Measurements from ENCODE around the gene SNX13.
"Not testable (repeated sequence)": the region's sequence is repeated elsewhere in the genome, so short reads cannot be mapped to it uniquely, and the experiment has no call there.

SNX13 gene

GRCh38 chr7:17913250-17913649, 27.0 kb downstream of the SNX13 start:
- peak; percentile 38 for DNase-seq (ENCODE audit: low spot score)

- peak; percentile 14 for DNase-seq (ENCODE audit: low spot score)
Observed at GRCh38 chr7:17912536-17913235, 27.6 kb downstream of the SNX13 start.

- DNase-seq (ENCODE audit: low spot score): no peak
Observed at GRCh38 chr7:17912050-17912449, 28.2 kb downstream of the SNX13 start.

DNA sequence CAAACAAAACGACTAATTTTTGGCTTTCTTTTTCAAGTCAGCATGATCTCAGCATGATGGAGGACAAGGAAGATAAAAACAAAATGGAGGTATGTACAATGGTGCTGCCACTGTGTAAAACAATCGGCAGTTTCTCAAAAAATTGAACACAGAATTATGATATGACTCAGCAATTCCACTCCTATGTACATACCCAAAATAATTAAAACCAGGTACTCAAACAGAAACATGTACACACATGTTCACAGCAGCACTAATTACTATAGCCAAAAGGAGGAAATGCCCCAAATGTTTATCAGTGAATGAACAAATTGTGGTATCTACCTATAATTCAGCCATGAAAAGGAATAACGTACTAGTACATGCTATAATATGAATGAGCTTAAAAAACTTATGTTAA, 29.9 kb downstream of the SNX13 start:
- no peak for DNase-seq (ENCODE audit: low spot score)

- not testable (repeated sequence) for DNase-seq (ENCODE audit: low spot score)
Observed at GRCh38 chr7:17909310-17909709, 31.0 kb downstream of the SNX13 start.

GRCh38 chr7:17907014-17907413, 33.3 kb downstream of the SNX13 start:
- no peak for DNase-seq (ENCODE audit: low spot score)

DNA sequence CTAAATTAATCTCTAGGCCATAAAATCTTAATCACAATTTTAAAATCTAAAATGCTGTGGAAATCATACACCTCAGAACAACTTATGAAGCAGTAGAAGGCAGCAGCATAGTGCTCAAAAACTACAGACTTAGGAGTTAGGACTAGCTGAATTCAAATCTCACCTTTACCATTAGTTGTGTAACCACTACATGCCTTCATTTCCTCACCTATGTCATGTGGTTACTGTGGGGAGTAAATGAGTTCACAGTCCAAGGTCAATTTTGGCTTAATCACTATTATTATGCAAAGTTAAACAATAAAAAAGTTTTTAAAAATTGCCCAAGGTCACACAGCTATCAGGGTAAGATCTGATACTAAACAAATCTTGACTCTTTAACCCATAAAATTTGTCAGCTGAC, 37.0 kb downstream of the SNX13 start:
- no peak for DNase-seq (ENCODE audit: low spot score)

DNA sequence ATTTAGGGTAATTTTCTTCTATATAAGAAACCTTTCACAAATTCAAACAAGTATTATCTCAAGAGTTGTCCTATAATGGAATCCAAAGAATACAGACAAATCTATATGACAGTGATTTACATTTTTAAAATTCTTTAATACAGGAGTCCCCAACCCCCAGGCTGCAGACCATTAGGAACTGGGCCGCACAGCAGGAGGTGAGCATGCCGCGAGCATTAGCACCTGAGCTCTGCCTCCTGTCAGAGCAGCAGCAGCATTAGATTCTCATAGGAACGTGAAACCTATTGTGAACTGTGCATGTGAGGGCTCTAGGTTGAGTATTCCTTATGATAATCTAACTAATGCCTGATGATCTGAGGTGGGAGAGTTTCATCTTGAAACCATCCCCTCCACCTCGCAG, 37.7 kb downstream of the SNX13 start:
- DNase-seq (ENCODE audit: low spot score): no peak

GRCh38 chr7:17900464-17900863, 39.8 kb downstream of the SNX13 start:
- DNase-seq (ENCODE audit: low spot score): no peak

- DNase-seq (ENCODE audit: low spot score): no peak
Observed at GRCh38 chr7:17898111-17898510, 42.2 kb downstream of the SNX13 start.

GRCh38 chr7:17887286-17887685, 53.0 kb downstream of the SNX13 start:
- no peak for DNase-seq (ENCODE audit: low spot score)

DNA sequence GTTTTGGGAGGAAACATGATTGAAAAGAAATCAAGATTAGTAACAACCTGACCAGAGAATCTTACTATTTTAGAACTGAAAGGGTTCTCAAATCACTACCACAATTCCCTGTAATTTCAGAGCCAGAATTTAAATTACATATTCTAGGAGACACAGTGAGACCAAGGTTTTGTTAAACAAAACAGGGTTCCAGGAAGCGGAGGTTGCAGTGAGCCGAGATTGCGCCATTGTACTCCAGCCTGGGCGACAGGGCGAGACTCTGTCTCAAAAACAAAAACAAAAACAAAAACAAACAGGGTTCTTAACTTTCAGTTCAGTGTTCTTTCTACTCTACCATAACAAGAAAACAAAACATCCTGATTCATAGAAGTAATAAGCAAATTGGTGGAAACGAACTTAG, 57.6 kb downstream of the SNX13 start:
- no peak for DNase-seq (ENCODE audit: low spot score)

- DNase-seq (ENCODE audit: low spot score): no peak
Observed at GRCh38 chr7:17879075-17879661, 61.1 kb downstream of the SNX13 start.

DNA sequence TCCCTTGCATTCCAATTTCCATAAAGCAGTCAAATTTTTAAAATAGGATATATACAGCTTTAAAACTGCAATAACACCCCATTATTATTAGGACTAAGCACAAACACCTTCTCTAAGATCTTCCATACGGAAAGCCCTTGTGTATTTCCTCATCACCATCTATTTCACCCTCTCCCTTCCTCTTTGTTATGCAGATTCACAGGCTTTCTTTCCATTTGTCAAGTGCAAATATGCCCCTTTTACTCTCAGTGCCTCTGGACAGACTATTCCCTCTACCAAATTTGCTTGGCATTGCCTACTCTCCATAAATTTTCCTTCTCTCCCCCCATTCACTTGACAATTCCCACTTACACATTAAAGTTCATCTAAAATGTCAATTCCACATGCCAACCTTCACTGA, 61.7 kb downstream of the SNX13 start:
- no peak for DNase-seq (ENCODE audit: low spot score)

- no peak for DNase-seq (ENCODE audit: low spot score)
Observed at GRCh38 chr7:17871815-17872533, 68.3 kb downstream of the SNX13 start.

GRCh38 chr7:17870406-17870805, 69.9 kb downstream of the SNX13 start:
- DNase-seq (ENCODE audit: low spot score): no peak

- no peak for DNase-seq (ENCODE audit: low spot score)
Observed at GRCh38 chr7:17863809-17864143, 76.5 kb downstream of the SNX13 start.

GRCh38 chr7:17863095-17863808, 77.0 kb downstream of the SNX13 start:
- DNase-seq (ENCODE audit: low spot score): no peak

DNA sequence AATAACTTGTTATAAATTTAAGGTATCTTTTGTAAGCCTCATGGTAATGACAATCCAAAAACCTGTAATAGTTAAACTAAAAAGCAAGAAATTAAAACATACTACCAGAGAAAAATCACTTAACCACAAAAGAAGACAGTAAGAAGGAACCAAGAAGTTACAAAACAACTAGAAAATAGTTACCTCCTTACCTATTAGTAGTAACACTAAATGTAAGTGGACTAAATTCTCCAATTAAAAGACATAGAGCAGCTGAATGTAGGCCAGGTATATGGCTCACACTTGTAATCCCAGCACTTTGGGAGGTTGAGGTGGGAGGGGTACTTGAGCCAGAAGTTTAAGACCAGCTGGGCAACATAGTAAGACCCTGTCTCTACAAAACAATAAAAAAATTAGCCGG, 84.0 kb downstream of the SNX13 start:
- DNase-seq (ENCODE audit: low spot score): no peak

DNA sequence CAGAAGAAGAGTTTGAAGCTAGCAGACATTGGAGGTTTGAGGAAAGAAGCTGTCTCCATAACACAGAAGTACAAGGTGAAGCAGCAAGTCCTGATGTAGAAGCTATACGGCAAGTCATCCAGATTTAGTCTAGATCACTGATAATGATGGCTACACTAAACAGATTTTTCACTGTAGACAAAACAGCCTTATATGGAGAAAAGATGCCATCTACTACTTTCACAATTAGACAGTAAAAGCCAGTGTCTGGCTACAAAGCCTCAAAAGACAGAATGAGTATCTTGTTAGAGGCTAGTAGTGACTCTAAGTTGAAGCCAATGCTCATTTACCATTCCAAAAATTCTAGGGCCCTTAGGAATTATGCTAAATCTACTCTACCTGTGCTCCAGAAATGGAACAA, 85.1 kb downstream of the SNX13 start:
- DNase-seq (ENCODE audit: low spot score): no peak

DNA sequence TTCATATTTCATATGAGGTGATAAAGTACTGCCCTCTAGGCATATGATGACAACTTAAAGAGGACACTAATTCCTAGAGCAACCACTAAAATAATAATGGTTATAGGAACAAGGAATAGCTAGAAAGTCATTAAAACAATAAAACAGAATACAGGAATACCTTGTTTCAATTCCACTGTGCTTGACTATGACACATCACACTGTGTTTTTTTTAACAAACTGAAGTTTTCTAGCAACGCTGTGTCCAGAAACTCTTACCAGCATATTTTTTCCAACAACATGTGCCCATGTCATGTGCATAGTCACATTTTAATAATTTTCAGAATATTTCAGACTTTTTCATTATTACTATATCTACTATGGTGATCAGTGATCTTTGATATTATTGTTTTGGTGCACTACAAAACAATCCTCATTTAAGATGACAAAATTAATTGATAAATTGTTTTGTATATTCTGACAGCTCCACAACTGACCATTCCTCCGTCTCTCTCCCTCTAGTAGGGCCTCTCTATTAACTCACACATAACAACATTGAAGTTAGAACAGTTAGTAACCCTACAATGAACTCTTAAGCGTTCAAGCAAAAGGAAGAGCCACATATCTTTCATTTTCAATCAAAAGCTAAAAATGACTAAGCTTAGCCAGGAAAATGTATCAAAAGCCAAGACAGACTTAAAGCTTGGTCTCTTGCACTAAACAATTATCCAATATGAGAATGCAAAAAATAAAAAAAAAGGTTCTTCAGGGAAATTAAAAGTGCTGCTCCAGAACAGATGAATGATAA, 85.8 kb downstream of the SNX13 start:
- no peak for DNase-seq (ENCODE audit: low spot score)

- no peak for DNase-seq (ENCODE audit: low spot score)
Observed at GRCh38 chr7:17852361-17852760, 87.9 kb downstream of the SNX13 start.
